ENCODE data around the gene KBTBD7.
A peak's percentile ranks its signal among the peaks of the same experiment; 100 is the strongest.

The KBTBD7 gene, protein sequence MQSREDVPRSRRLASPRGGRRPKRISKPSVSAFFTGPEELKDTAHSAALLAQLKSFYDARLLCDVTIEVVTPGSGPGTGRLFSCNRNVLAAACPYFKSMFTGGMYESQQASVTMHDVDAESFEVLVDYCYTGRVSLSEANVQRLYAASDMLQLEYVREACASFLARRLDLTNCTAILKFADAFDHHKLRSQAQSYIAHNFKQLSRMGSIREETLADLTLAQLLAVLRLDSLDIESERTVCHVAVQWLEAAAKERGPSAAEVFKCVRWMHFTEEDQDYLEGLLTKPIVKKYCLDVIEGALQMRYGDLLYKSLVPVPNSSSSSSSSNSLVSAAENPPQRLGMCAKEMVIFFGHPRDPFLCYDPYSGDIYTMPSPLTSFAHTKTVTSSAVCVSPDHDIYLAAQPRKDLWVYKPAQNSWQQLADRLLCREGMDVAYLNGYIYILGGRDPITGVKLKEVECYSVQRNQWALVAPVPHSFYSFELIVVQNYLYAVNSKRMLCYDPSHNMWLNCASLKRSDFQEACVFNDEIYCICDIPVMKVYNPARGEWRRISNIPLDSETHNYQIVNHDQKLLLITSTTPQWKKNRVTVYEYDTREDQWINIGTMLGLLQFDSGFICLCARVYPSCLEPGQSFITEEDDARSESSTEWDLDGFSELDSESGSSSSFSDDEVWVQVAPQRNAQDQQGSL

GRCh38 chr13:41193919-41194824 is at the start of gene KBTBD7:
KBTBD7 (minus strand) TSS chr13:41194569; CDS start chr13:41194257, 312 bp downstream.
- H3K36me3 ChIP-seq (ENCODE audit: control insufficient read depth, insufficient read depth, low read length) = no peaks in the 10 kb centered on the region
- no peaks in the 10 kb centered on the region for H3K4me1 ChIP-seq (ENCODE audit: control insufficient read depth, insufficient read depth, low read length)
- H3K27ac ChIP-seq (ENCODE audit: low read depth, low read length) = peak within 1 kb of the TSS; percentile 69
- H3K27me3 ChIP-seq (ENCODE audit: control insufficient read depth, insufficient read depth, low read length) = no peaks in the 10 kb centered on the region
- H3K4me3 ChIP-seq (ENCODE audit: low read length) = peak within 1 kb of the TSS; percentile 91
- peak within 1 kb of the TSS; percentile 17 for H3K9ac ChIP-seq (ENCODE audit: low read length)

DNA sequence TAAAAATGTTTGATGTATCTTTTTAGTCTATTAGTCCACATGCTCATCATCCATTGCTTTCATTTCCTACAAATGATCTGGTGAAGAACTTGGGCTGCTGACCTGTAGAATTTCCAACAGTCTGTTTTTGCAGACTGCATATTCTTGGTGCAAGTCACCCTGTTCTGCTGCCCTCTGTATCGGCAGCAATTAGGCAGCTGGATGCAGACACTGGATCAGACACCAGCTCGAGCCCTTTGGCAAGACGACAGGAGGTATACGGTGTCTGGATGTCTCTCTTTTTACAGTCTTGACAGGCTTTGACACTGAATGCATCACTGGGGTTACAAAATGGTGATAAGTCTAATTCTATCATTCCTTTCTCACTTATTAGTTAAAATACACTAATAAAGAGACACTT is 47.3 kb upstream of the KBTBD7 start:
- Histone ChIP-seq H3K27ac (ENCODE audit: low read depth, low read length) (no peak overlapping the region), H3K4me1 (ENCODE audit: control insufficient read depth, insufficient read depth, low read length) (no peaks in the 10 kb centered on the region), H3K27me3 (ENCODE audit: control insufficient read depth, insufficient read depth, low read length) (no peaks in the 10 kb centered on the region), H3K4me3 (ENCODE audit: low read length) (no peak overlapping the region), H3K9ac (ENCODE audit: low read length) (no peak overlapping the region), H3K36me3 (ENCODE audit: control insufficient read depth, insufficient read depth, low read length) (peaks cover 2% of the 10 kb centered on the region)

GRCh38 chr13:41236369-41236768 is 42.0 kb upstream of the KBTBD7 start:
- no peak overlapping the region for H3K4me3 ChIP-seq (ENCODE audit: low read length)
- H3K36me3 ChIP-seq (ENCODE audit: control insufficient read depth, insufficient read depth, low read length) = no peaks in the 10 kb centered on the region
- no peaks in the 10 kb centered on the region for H3K27me3 ChIP-seq (ENCODE audit: control insufficient read depth, insufficient read depth, low read length)
- H3K4me1 ChIP-seq (ENCODE audit: control insufficient read depth, insufficient read depth, low read length) = no peaks in the 10 kb centered on the region
- no peak overlapping the region for H3K9ac ChIP-seq (ENCODE audit: low read length)
- H3K27ac ChIP-seq (ENCODE audit: low read depth, low read length) = no peak overlapping the region

GRCh38 chr13:41232578-41233480 is 38.5 kb upstream of the KBTBD7 start:
- no peaks in the 10 kb centered on the region for H3K4me1 ChIP-seq (ENCODE audit: control insufficient read depth, insufficient read depth, low read length)
- H3K27ac ChIP-seq (ENCODE audit: low read depth, low read length) = no peak overlapping the region
- no peaks in the 10 kb centered on the region for H3K27me3 ChIP-seq (ENCODE audit: control insufficient read depth, insufficient read depth, low read length)
- no peak overlapping the region for H3K4me3 ChIP-seq (ENCODE audit: low read length)
- H3K36me3 ChIP-seq (ENCODE audit: control insufficient read depth, insufficient read depth, low read length) = no peaks in the 10 kb centered on the region
- H3K9ac ChIP-seq (ENCODE audit: low read length) = no peak overlapping the region

- no peaks in the 10 kb centered on the region for H3K36me3 ChIP-seq (ENCODE audit: control insufficient read depth, insufficient read depth, low read length)
- no peak overlapping the region for H3K9ac ChIP-seq (ENCODE audit: low read length)
- no peak overlapping the region for H3K4me3 ChIP-seq (ENCODE audit: low read length)
- no peak overlapping the region for H3K27ac ChIP-seq (ENCODE audit: low read depth, low read length)
- no peaks in the 10 kb centered on the region for H3K27me3 ChIP-seq (ENCODE audit: control insufficient read depth, insufficient read depth, low read length)
- no peaks in the 10 kb centered on the region for H3K4me1 ChIP-seq (ENCODE audit: control insufficient read depth, insufficient read depth, low read length)
Observed at GRCh38 chr13:41231786-41232185, 37.4 kb upstream of the KBTBD7 start.

DNA sequence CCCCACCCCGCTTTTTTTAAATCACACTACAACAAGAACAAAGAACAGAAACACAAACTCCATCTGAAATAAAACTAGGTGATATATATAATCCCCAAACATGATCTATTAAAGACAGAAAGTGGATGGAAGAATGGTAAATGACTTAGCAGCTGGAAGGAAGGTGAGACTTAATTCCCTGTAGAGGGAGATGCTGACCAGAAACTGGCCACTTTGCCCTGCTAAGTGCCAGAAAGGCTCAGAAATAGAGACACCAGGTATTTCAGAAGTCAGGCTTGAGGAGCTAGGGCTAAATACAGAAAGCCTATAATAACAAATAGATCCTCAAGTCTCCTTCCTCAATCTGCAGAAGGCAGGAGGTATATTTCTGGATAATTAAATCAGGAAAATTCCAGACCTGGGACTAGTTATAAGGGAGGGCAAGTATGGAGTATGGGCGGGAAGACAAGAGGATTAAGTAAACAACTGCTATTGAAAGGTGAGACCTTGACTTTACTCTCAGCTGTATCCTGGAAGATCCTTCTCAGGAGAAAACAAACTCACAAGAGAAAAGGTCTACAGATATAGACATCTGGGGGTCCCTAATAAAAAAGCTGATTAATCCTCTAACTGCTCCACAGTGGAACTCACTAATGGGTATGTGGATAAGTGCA is 36.8 kb upstream of the KBTBD7 start:
- no peak overlapping the region for H3K27ac ChIP-seq (ENCODE audit: low read depth, low read length)
- no peaks in the 10 kb centered on the region for H3K36me3 ChIP-seq (ENCODE audit: control insufficient read depth, insufficient read depth, low read length)
- no peak overlapping the region for H3K4me3 ChIP-seq (ENCODE audit: low read length)
- H3K27me3 ChIP-seq (ENCODE audit: control insufficient read depth, insufficient read depth, low read length) = no peaks in the 10 kb centered on the region
- no peaks in the 10 kb centered on the region for H3K4me1 ChIP-seq (ENCODE audit: control insufficient read depth, insufficient read depth, low read length)
- no peak overlapping the region for H3K9ac ChIP-seq (ENCODE audit: low read length)

DNA sequence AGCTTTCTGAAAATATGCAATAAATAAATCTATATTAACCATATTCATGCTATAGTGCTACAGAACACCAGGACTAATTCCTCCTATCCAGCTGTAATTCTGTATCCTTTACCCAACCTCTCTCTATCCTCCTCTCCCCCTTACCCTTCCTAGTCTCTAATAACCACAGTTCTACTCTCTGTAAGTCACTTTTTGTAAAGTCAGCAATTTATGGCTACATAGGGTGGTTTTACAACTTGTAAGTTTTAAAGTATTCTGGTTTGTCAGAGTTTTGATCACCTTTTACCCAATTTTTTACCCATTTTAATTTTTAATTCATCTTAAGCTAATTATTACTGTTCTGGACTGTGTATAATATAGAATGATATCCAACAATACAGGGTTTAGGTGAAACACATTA is 35.0 kb upstream of the KBTBD7 start:
- H3K27ac ChIP-seq (ENCODE audit: low read depth, low read length) = no peak overlapping the region
- no peaks in the 10 kb centered on the region for H3K27me3 ChIP-seq (ENCODE audit: control insufficient read depth, insufficient read depth, low read length)
- H3K4me3 ChIP-seq (ENCODE audit: low read length) = no peak overlapping the region
- no peak overlapping the region for H3K9ac ChIP-seq (ENCODE audit: low read length)
- H3K36me3 ChIP-seq (ENCODE audit: control insufficient read depth, insufficient read depth, low read length) = no peaks in the 10 kb centered on the region
- no peaks in the 10 kb centered on the region for H3K4me1 ChIP-seq (ENCODE audit: control insufficient read depth, insufficient read depth, low read length)

DNA sequence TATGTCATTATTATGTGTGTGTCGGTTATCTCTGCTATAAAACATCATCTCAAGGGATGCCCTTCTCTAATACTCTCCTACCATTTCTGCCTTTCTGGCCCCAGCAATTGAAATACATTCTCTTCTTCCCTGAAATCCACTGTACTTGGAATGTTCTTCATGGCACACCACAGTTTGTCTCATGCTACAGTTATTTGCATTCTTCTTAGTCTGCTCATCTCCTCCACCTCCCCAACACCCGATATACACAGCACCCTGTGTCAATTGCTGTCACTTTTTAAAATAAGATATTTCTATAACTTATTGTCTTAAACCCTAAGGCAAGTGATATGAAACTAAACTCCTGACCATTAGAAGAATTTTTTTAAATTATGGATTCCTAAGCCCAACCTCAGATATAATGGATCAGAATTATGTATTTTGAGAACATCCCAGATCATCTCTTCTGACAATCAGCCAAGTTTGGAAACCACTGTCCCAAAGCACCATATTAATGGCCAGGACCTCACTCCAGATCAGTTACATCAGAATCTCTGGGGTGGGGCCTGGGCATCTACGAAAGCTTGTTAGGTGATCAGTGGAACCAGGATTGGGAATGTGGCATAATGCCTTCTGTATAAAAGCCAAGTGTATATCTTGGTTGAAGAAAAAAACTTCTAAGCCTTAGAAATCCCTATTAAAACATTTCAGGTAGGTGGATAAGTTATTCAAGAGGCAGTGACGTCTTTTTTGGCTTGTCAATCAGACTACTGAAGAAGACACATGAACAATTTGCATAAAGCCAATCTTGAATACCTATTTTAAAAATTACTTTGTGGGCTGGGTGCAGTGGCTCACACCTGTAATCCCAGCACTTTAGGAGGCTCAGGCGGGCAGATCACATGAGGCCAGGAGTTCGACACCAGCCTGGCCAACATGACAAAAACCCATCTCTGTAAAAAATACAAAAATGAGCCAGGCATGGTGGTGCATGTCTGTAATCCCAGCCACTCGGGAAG is 30.0 kb upstream of the KBTBD7 start:
- H3K36me3 ChIP-seq (ENCODE audit: control insufficient read depth, insufficient read depth, low read length) = no peaks in the 10 kb centered on the region
- no peak overlapping the region for H3K4me3 ChIP-seq (ENCODE audit: low read length)
- H3K9ac ChIP-seq (ENCODE audit: low read length) = no peak overlapping the region
- no peak overlapping the region for H3K27ac ChIP-seq (ENCODE audit: low read depth, low read length)
- H3K27me3 ChIP-seq (ENCODE audit: control insufficient read depth, insufficient read depth, low read length) = no peaks in the 10 kb centered on the region
- no peaks in the 10 kb centered on the region for H3K4me1 ChIP-seq (ENCODE audit: control insufficient read depth, insufficient read depth, low read length)

DNA sequence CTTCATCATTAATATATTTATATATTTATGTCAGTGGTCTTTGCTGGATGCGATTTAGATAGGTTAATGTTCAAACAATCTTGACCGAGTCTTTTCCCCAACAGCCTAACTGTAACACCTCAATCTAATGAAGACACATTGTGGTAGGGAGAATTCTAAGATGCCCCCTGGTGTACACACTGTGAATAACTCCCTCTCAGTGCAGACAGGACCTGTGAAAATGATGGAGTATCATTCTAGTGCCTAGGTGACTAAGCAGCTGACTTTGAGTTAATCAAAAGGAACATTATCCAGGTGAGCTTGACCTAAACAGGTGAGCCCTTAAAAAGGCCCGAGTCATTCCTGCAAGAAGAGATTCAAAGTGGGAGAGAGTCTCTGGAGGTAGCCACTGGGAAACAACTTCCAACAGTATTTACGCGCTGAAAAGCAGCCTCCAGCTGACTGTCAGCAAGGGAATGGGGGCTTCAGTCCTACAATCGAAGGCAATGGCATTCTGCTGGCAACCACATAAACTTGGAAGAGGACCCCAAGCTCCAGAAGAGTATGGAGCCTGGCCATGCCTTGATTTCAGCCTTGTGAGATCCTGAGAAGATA is 28.0 kb upstream of the KBTBD7 start:
- Histone ChIP-seq H3K4me1 (ENCODE audit: control insufficient read depth, insufficient read depth, low read length) (no peaks in the 10 kb centered on the region), H3K36me3 (ENCODE audit: control insufficient read depth, insufficient read depth, low read length) (no peaks in the 10 kb centered on the region), H3K4me3 (ENCODE audit: low read length) (no peak overlapping the region), H3K27me3 (ENCODE audit: control insufficient read depth, insufficient read depth, low read length) (no peaks in the 10 kb centered on the region), H3K27ac (ENCODE audit: low read depth, low read length) (no peak overlapping the region), H3K9ac (ENCODE audit: low read length) (no peak overlapping the region)

- Histone ChIP-seq H3K27me3 (ENCODE audit: control insufficient read depth, insufficient read depth, low read length) (no peaks in the 10 kb centered on the region), H3K27ac (ENCODE audit: low read depth, low read length) (no peak overlapping the region), H3K9ac (ENCODE audit: low read length) (no peak overlapping the region), H3K36me3 (ENCODE audit: control insufficient read depth, insufficient read depth, low read length) (no peaks in the 10 kb centered on the region), H3K4me3 (ENCODE audit: low read length) (no peak overlapping the region), H3K4me1 (ENCODE audit: control insufficient read depth, insufficient read depth, low read length) (no peaks in the 10 kb centered on the region)
Observed at GRCh38 chr13:41220401-41220800, 26.0 kb upstream of the KBTBD7 start.

Measured in rectal smooth muscle tissue (tissue), 1 donor.